CD14-positive monocyte (primary cell): ENCODE results near the gene MYH7. TPM values are rescaled to one million over a fixed set of nuclear protein-coding genes. Genes with fewer than 3 reads are reported as not detected.

Experiments
- DNase-seq, 3 donors: peaks; one replicate each; pipeline ENCODE4 v3.0.0-alpha.2; 2011 to 2022
- H2AFZ ChIP-seq: 2 replicates; pipeline ENCODE4 v1.6.0; 2012; ENCODE audit warnings: mild to moderate bottlenecking, low read depth, low read length, inconsistent platforms; ENCODE audit not compliant: insufficient read depth, poor library complexity, severe bottlenecking
- H3K27ac ChIP-seq, 2 donors: 1 replicate in 1 of 2; 2 replicates in 1 of 2; pipeline ENCODE4 v1.5.1; 2012 to 2013; ENCODE audit warnings: low read length in 2 of 2, control low read depth in 1 of 2, inconsistent platforms in 1 of 2, low read depth in 1 of 2, mild to moderate bottlenecking in 1 of 2
- H3K27me3 ChIP-seq, 2 donors: one replicate each; pipeline versions ENCODE4 v1.6.0 to v1.6.1; 2011 to 2013; ENCODE audit warnings: low read length in 2 of 2; ENCODE audit not compliant: control insufficient read depth in 2 of 2, insufficient read depth in 2 of 2
- H3K36me3 ChIP-seq, 2 donors: replicated peaks in 1 of 2; 1 replicate in 1 of 2; 2 replicates in 1 of 2; pipeline versions ENCODE4 v1.5.1 to v1.6.1; 2012 to 2013; ENCODE audit warnings: low read length in 2 of 2, control low read depth in 1 of 2, inconsistent platforms in 1 of 2, mild to moderate bottlenecking in 1 of 2; ENCODE audit not compliant: insufficient read depth in 2 of 2, control insufficient read depth in 1 of 2
- H3K4me1 ChIP-seq, 2 donors: 1 replicate in 1 of 2; 2 replicates in 1 of 2; pipeline versions ENCODE4 v1.5.1 to v1.6.1; 2012 to 2013; ENCODE audit warnings: low read length in 2 of 2, control low read depth in 1 of 2, inconsistent platforms in 1 of 2, mild to moderate bottlenecking in 1 of 2, moderate library complexity in 1 of 2; ENCODE audit not compliant: insufficient read depth in 2 of 2, control insufficient read depth in 1 of 2
- H3K4me2 ChIP-seq: replicated peaks from 2 replicates; pipeline ENCODE3; 2012; ENCODE audit warnings: low read length, moderate library complexity, mild to moderate bottlenecking; ENCODE audit not compliant: poor library complexity, severe bottlenecking; ENCODE audit errors: extremely low read depth
- H3K4me3 ChIP-seq, 3 experiments: fragments of 200-600 bp in 1 of 3; sonication (generic) in 1 of 3; replicated peaks in 1 of 3; 1 replicate in 2 of 3; 2 replicates in 1 of 3; pipeline ENCODE4 v1.5.1; 2011 to 2013; ENCODE audit warnings: low read length in 3 of 3, mild to moderate bottlenecking in 3 of 3, control low read depth in 2 of 3, low read depth in 2 of 3, inconsistent platforms in 1 of 3, moderate library complexity in 1 of 3
- H3K79me2 ChIP-seq: 2 replicates; pipeline ENCODE4 v1.6.0; 2012; ENCODE audit warnings: mild to moderate bottlenecking, control low read depth, inconsistent platforms, low read length, moderate library complexity; ENCODE audit not compliant: insufficient read depth
- H3K9ac ChIP-seq: 2 replicates; pipeline ENCODE4 v1.6.0; 2017; ENCODE audit warnings: low read length, mild to moderate bottlenecking; ENCODE audit not compliant: insufficient read depth, poor library complexity, severe bottlenecking
- H3K9me3 ChIP-seq, 2 donors: replicated peaks in 1 of 2; 1 replicate in 1 of 2; 2 replicates in 1 of 2; pipeline versions ENCODE4 v1.5.1 to v1.6.1; 2012 to 2013; ENCODE audit warnings: low read length in 2 of 2, control low read depth in 1 of 2; ENCODE audit not compliant: control insufficient read depth in 1 of 2, insufficient read depth in 1 of 2
- H4K20me1 ChIP-seq: 2 replicates; pipeline ENCODE4 v1.6.0; 2012; ENCODE audit warnings: mild to moderate bottlenecking, low read length, control low read depth, moderate library complexity; ENCODE audit not compliant: insufficient read depth
- H3K27ac Mint-ChIP-seq, 7 donors: one replicate each; pipeline ENCODE4 v1.8.0; 2020; ENCODE audit warnings: mild to moderate bottlenecking in 7 of 7, mixed read lengths in 7 of 7, moderate library complexity in 6 of 7, inconsistent platforms in 2 of 7
- H3K27me3 Mint-ChIP-seq, 3 donors: one replicate each; pipeline ENCODE4 v1.8.0; 2021 to 2022; ENCODE audit warnings: low read depth in 3 of 3, mild to moderate bottlenecking in 3 of 3, mixed read lengths in 3 of 3, moderate library complexity in 3 of 3, inconsistent platforms in 1 of 3
- H3K36me3 Mint-ChIP-seq, 2 donors: one replicate each; pipeline ENCODE4 v1.8.0; 2020; ENCODE audit warnings: mixed read lengths in 2 of 2, inconsistent platforms in 1 of 2, mild to moderate bottlenecking in 1 of 2
- H3K4me1 Mint-ChIP-seq: one replicate; pipeline ENCODE4 v1.8.0; 2020; ENCODE audit warnings: mild to moderate bottlenecking, mixed read lengths
- H3K4me3 Mint-ChIP-seq, 2 donors: one replicate each; pipeline ENCODE4 v1.8.0; 2020; ENCODE audit warnings: mild to moderate bottlenecking in 2 of 2, mixed read lengths in 2 of 2, moderate library complexity in 1 of 2
- H3K9me3 Mint-ChIP-seq, 7 donors: one replicate each; pipeline ENCODE4 v1.8.0; 2020 to 2022; ENCODE audit warnings: mixed read lengths in 7 of 7, mild to moderate bottlenecking in 6 of 7, moderate library complexity in 6 of 7, inconsistent platforms in 2 of 7
- CTCF ChIP-seq: fragments of 200-600 bp; IDR thresholded peaks from one replicate; pipeline ENCODE4 v1.8.0; 2022; ENCODE audit warnings: antibody characterized with exemption, mild to moderate bottlenecking
- WGBS: methylation state at CpG from one replicate; pipeline ENCODE4 v1.1.5; 2013; ENCODE audit warnings: missing lambda C conversion rate; ENCODE audit not compliant: insufficient coverage; 5-methylcytosine and 5-hydroxymethylcytosine counted together
- intact Hi-C, 2 donors: fragments of 100-400 bp; cut with micrococcal nuclease; formaldehyde crosslinking; loops; one replicate each; pipeline versions ENCODE4 v1.15.0 to v1.15.1; 2023
- polyA plus RNA-seq, 3 donors: library from polyadenylated mRNA; depleted of rRNA in 1 of 3; unstranded in 2 of 3; stranded (reverse) in 1 of 3; fragments of 300-500 nt in 2 of 3; fragments of >200 nt in 1 of 3; fragmentation: Illumina TruSeq in 2 of 3; gene quantifications; 1 replicate in 2 of 3; 2 replicates in 1 of 3; pipeline ENCODE4 v1.2.3, GENCODE V29; 2012 to 2021

Gene MYH7
- polyA plus RNA-seq, 3 donors = not detected

- intact Hi-C loops = no loop called here
Observed at GRCh38 chr14:23385642-23386265, 49.7 kb downstream of the MYH7 start.

GRCh38 chr14:23385244-23385641, 50.2 kb downstream of the MYH7 start:
- TF ChIP-seq CTCF = no peak
- peaks cover 3 to 13% (median 13%) of the 10 kb centered on the region in 3 donors for H3K27me3 Mint-ChIP-seq

More at GRCh38 chr14:23385642-23386265, 49.7 kb downstream of the MYH7 start:
- WGBS = 97% methylated on average over 15 of the region's 18 CpGs
- H4K20me1 ChIP-seq = no peaks in the 10 kb centered on the region
- no peaks in the 10 kb centered on the region for H3K4me1 ChIP-seq
- Mint-ChIP-seq H3K36me3 (no peaks in the 10 kb centered on the region), H3K9me3 (peaks cover 0 to 1% (median 0%) of the 10 kb centered on the region in 7 donors), H3K27me3 (peaks cover 3 to 13% (median 12%) of the 10 kb centered on the region in 3 donors), H3K4me3 (no peak overlapping the region), H3K27ac (no peak overlapping the region), H3K4me1 (no peaks in the 10 kb centered on the region)
- H3K4me3 ChIP-seq = no peak overlapping the region
- H3K4me2 ChIP-seq = no peak overlapping the region
- H3K36me3 ChIP-seq = no peaks in the 10 kb centered on the region
- H3K27me3 ChIP-seq = no peaks in the 10 kb centered on the region
- no peak overlapping the region for H2AFZ ChIP-seq
- H3K9ac ChIP-seq = no peak overlapping the region
- TF ChIP-seq CTCF = no peak
- no peaks in the 10 kb centered on the region for H3K79me2 ChIP-seq
- no peak for DNase-seq
- H3K9me3 ChIP-seq = no peaks in the 10 kb centered on the region
- H3K27ac ChIP-seq = no peak overlapping the region

More at GRCh38 chr14:23385244-23385641, 50.2 kb downstream of the MYH7 start:
- no peaks in the 10 kb centered on the region for H3K4me1 Mint-ChIP-seq
- Histone ChIP-seq H3K27me3 (no peaks in the 10 kb centered on the region), H3K9ac (no peak overlapping the region), H3K4me2 (no peak overlapping the region), H4K20me1 (no peaks in the 10 kb centered on the region), H3K4me1 (no peaks in the 10 kb centered on the region), H2AFZ (no peak overlapping the region), H3K36me3 (no peaks in the 10 kb centered on the region), H3K79me2 (no peaks in the 10 kb centered on the region), H3K9me3 (no peaks in the 10 kb centered on the region), H3K27ac (no peak overlapping the region), H3K4me3 (no peak overlapping the region)
- H3K9me3 Mint-ChIP-seq = peaks cover 0 to 1% (median 0%) of the 10 kb centered on the region in 7 donors
- no peak for DNase-seq
- no peaks in the 10 kb centered on the region for H3K36me3 Mint-ChIP-seq
- H3K4me3 Mint-ChIP-seq = no peak overlapping the region
- no peak overlapping the region for H3K27ac Mint-ChIP-seq
- intact Hi-C loops = no loop called here
- WGBS = 100% methylated on average over 1 of the region's 2 CpGs
